HG02588 (cell line): Measurements from ENCODE around the gene MYCN.
"Not testable (repeated sequence)": the region's sequence is repeated elsewhere in the genome, so short reads cannot be mapped to it uniquely, and the experiment has no call there.

Experiments used
- ATAC-seq: cut with Tn5 transposase; IDR thresholded peaks from one replicate; pipeline ENCODE4 v1.9.1; 2021; ENCODE audit warnings: mild to moderate bottlenecking, moderate library complexity; ENCODE audit not compliant: unreplicated experiment

MYCN gene

GRCh38 chr2:15939854-15940660, at the start of gene MYCN:
Gene MYCN (plus strand): TSS chr2:15940550. CDS start chr2:15942065, 1,515 bp downstream.
- peak; percentile 19 for ATAC-seq

DNA sequence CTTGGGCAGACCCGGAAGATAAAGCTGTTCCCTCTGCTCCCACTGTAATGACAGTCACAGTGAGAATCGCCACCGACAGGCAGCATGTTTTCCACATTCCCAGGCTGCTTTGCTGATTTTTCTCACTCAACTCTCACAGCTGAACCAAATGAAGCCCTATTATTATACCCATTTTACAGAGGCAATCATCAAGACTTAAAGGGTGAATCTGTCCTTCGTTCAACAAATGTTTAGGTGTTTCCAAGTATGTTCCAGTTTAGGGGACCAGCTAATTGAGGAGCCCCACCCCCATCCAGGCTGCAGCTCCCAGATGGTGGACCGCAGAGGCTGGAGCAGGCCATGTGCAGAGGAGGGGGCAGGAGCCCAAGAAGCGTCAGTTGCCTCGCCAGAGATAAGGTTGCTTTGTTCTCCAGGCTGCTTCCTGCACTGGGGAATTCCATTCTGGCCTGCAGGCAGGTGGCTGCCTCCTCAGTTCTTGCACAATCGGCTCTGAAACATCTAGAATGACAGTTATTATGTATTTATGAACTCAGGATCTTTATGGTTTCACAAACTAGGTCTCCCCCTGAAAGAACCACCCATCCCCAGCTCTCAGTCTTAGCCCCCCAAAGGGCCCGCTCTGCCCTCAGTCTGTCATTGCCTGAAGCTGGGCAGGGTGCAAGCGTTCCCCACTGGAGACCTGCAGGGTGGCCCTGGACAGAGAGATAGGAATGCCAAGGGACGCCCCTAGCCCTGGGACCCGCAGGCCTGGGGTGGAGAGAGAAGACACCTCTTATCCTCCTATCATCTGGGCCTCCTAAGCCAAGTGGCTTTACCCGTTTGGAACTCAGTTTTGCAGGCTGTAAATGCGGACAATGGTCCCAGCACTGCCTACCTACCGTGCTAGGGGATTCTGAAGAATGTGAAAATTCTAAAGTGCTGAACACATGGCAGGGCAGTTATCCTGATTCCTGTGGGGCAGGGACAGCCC, 49.1 kb upstream of the MYCN start:
- ATAC-seq, result no peak

- no peak for ATAC-seq
Observed at GRCh38 chr2:15892151-15892880, 48.0 kb upstream of the MYCN start.

DNA sequence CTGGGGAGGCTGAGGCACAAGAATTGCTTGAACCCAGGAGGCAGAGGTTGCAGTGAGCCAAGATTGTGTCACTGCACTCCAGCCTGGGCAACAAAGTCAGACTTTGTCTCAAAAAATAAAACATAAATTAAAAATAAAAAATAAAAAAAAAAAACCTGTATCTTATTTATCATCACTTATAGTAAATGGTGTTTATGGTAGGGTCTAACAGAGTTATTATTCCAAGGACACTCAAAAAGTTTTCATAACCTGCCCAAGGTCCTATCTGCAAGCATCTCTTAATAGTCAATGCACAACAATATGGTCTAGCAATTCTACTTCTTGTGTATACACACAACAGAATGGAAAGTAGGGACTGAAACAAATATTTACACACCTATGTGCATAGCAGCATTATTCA, 47.3 kb upstream of the MYCN start:
- ATAC-seq, result no peak

DNA sequence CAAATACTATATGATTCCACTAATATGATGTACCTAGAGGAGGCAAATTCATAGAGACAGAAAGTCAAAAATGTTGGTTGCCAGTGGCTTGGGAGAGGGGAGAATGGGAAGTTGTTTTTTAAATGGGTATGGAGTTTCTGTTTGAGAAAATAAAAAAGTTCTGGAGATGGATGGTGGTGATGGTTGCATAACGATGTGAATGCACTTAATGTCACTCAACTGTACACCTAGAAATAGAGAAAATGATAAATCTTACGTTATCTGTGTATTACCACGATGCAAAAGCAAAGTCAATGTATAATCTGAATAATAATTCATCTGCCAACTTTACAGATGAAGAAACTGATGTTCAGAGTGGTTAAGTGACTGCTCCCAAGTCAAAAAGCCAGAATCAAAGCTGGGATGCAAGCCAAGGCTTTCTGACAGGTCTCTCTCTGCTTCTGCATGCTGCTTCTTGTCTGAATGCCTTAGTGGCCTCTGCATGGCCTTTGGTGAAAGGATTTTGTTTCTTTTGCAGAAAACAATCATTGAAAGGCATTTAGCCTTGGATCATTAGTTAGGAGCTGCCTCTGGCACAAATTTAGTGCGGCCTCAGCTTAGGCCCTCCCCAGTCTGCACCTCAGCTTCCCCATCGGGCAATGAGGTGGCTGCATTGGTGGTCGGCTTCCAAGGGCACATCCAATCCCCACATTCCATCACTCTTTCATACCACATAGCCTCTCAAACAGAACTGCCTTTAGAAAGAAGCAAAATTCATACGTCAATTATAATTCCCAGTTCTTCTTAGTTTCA, 46.5 kb upstream of the MYCN start:
- ATAC-seq, result no peak

GRCh38 chr2:15894481-15895144, 45.7 kb upstream of the MYCN start:
- ATAC-seq, result no peak

- ATAC-seq, result no peak
Observed at GRCh38 chr2:15895615-15896469, 44.5 kb upstream of the MYCN start.

DNA sequence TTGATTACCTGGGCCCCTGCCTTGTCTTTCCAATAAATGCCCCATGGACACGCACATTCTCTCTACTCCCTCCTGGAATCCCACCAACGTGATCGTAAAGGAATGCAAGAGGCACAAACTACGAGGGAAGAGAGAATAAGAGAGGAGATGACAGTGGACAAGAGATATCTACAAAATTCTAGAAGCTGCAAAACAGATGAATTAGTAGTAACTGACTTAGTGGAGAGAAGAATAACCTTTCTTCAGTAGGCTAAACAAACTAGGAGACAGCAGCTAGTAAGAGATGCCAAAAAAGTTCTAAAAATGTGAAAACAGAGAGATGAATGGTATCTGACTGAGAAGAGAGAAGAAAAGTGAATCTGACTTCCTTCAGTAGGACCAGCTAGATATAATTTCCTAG, 43.5 kb upstream of the MYCN start:
- ATAC-seq, result no peak

DNA sequence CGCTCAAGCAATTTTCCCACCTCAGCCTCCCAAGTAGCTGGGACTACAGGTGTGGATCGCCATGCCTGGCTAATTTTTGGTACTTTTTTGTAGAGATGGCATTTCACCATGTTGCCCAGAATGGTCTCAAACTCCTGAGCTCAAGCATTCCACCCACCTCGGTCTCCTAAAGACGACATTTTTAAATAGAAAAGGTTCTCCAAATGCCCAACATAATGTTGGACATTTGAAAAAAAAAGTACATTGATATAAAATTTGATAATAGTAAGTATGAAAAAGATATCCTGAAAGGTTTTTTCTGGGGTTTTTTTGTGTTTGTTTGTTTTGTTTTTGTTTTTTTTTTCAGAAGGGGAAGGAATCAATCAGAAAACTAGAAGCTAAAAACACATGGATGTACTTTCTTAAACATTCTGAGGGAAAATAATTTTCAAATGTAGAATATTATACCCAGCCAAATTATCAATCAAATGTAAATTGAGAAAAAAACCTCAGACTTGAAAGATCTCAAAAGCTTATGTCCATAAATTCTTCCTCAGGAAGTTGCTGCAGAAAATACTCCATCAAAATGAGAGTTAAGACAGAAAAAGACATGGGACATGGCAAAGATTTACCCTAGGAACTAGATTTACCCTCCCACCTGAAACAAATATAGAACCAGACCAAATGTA, 42.8 kb upstream of the MYCN start:
- ATAC-seq, result no peak

- no peak for ATAC-seq
Observed at GRCh38 chr2:15899327-15899612, 41.1 kb upstream of the MYCN start.

- ATAC-seq, result no peak
Observed at GRCh38 chr2:15899751-15900493, 40.4 kb upstream of the MYCN start.

DNA sequence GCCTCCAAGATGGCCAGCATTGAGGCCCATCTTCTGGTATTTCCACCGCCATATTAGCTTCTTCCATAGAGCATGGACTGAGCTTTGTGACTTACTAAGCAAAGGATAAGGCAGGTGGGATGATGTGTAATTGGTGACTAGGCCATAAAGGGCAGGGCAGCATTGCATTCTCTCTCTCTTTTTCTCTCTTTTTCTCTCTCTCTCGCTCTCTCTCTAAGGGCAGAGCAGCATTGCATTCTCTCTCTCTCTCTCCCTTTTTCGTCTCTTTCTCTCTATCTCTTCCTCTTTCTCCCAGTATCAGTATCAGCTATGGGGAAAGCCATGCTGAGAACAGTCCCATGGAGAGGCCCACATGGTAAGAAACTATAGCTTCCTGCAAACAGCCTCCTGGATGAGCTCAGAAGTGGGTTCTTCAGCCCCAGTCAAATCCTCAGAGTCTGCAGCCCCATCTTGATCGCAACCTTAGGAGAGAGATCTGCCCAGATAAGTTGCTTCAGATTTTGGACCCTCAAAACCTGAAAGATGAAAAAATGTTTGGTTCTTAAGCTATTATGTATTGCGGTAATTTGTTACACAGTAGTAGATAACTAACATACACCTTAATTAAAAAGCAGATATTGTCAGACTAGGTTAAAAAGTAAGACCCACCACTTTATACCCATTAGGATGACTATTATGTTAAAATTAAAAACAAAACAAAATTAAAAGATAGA, 39.1 kb upstream of the MYCN start:
- ATAC-seq, result no peak

- ATAC-seq, result no peak
Observed at GRCh38 chr2:15901808-15902130, 38.6 kb upstream of the MYCN start.

- not testable (repeated sequence) for ATAC-seq
Observed at GRCh38 chr2:15903910-15904309, 36.4 kb upstream of the MYCN start.

GRCh38 chr2:15905267-15905645, 35.1 kb upstream of the MYCN start:
- ATAC-seq, result no peak

DNA sequence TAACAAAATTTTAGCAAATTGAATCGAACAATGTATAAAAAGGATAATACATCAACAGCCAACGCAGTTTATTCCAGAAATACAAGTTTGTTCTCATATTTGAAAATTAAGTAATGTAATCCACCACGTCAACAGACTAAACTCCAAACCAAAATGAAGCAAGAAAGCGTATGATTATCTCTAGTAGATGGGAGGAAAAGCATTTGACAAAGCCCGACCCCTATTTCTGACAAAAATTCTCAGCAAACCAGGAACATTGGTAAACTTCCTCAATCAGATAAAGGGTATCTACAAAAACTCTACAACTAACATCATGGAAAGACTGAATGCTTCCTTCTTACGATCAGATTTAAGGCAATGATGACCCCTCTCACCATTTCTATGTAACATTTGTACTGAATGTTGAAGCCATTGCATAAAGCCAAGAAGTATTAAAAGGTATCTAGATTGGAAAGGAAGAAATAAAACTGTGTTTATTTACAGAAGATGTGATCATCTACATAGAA, 34.3 kb upstream of the MYCN start:
- no peak for ATAC-seq

- no peak for ATAC-seq
Observed at GRCh38 chr2:15906778-15907177, 33.6 kb upstream of the MYCN start.
